ENCODE results near the gene THRA. TPM values are rescaled to one million over a fixed set of nuclear protein-coding genes. Genes with fewer than 3 reads are reported as not detected.

The THRA gene
- polyA plus RNA-seq, 1 experiment: 43.3 TPM

- ChIA-PET POLR2A (no interaction called here), CTCF (interaction anchor here (0.5 to 7.8 kb wide), 6 partner anchors 10 to 57 kb away, joined by 3 to 84 read pairs (median 6); no protein-coding TSS in a partner anchor)
- Histone ChIP-seq H3K27me3 (ENCODE audit: control insufficient read depth, insufficient read depth, low read length) (no peaks in the 10 kb centered on the region), H3K36me3 (ENCODE audit: control insufficient read depth, insufficient read depth, low read length) (peaks cover 36% of the 10 kb centered on the region), H3K4me3 (ENCODE audit: low read depth, low read length) (no peak overlapping the region)
- no peak for DNase-seq (ENCODE audit: low read depth)
- no peak for TF ChIP-seq CTCF (IDR thresholded peaks at IDR 0.05; ENCODE audit: insufficient read depth, low read depth, low read length)
These were observed 33.4 kb downstream of the THRA start for GRCh38 chr17:40095944-40096791.

- Histone ChIP-seq H3K27me3 (ENCODE audit: control insufficient read depth, insufficient read depth, low read length) (no peaks in the 10 kb centered on the region), H3K36me3 (ENCODE audit: control insufficient read depth, insufficient read depth, low read length) (peaks cover 35% of the 10 kb centered on the region), H3K4me3 (ENCODE audit: low read depth, low read length) (no peak overlapping the region)
- CTCF ChIA-PET: interaction anchor here (2.2 to 7.8 kb wide), 3 partner anchors 11 to 22 kb away, joined by 10 to 84 read pairs (median 23); no protein-coding TSS in a partner anchor
- POLR2A ChIA-PET: no interaction called here
- no peak for TF ChIP-seq CTCF (IDR thresholded peaks at IDR 0.05; ENCODE audit: insufficient read depth, low read depth, low read length)
- no peak for DNase-seq (ENCODE audit: low read depth)
These were observed 34.3 kb downstream of the THRA start for GRCh38 chr17:40097087-40097486.

- Histone ChIP-seq H3K27me3 (ENCODE audit: control insufficient read depth, insufficient read depth, low read length) (no peaks in the 10 kb centered on the region), H3K36me3 (ENCODE audit: control insufficient read depth, insufficient read depth, low read length) (peaks cover 30% of the 10 kb centered on the region), H3K4me3 (ENCODE audit: low read depth, low read length) (peak overlapping the region; percentile 35)
- no peak for DNase-seq (ENCODE audit: low read depth)
- ChIA-PET POLR2A (interaction anchor here (0.6 to 2.0 kb wide), 6 partner anchors 9 to 35 kb away, joined by 3 to 8 read pairs (median 4); partner anchors contain the start of gene MSL1), CTCF (interaction anchor here (0.9 to 7.8 kb wide), 11 partner anchors 12 to 85 kb away, joined by 3 to 84 read pairs (median 7); no protein-coding TSS in a partner anchor)
- TF ChIP-seq CTCF (IDR thresholded peaks at IDR 0.05; ENCODE audit: insufficient read depth, low read depth, low read length): no peak
These were observed 35.4 kb downstream of the THRA start for GRCh38 chr17:40097931-40098845.

GRCh38 chr17:40098846-40099618, 36.3 kb downstream of the THRA start:
- H3K27me3 ChIP-seq (ENCODE audit: control insufficient read depth, insufficient read depth, low read length): no peaks in the 10 kb centered on the region
- peaks cover 23% of the 10 kb centered on the region for H3K36me3 ChIP-seq (ENCODE audit: control insufficient read depth, insufficient read depth, low read length)
- DNase-seq (ENCODE audit: low read depth): peak; percentile 98
- ChIA-PET CTCF (interaction anchor here (0.9 to 7.8 kb wide), 12 partner anchors 13 to 85 kb away, joined by 3 to 84 read pairs (median 6); no protein-coding TSS in a partner anchor), POLR2A (interaction anchor here (0.6 to 2.0 kb wide), 10 partner anchors 8 to 220 kb away, joined by 3 to 9 read pairs (median 3); partner anchors contain the start of gene MSL1)
- TF ChIP-seq CTCF (IDR thresholded peaks at IDR 0.05; ENCODE audit: insufficient read depth, low read depth, low read length): no peak
- peak overlapping the region; percentile 89 for H3K4me3 ChIP-seq (ENCODE audit: low read depth, low read length)

Measured in BJ (cell line).